ENCODE data around the gene VMP1.
A peak's percentile ranks its signal among the peaks of the same experiment; 100 is the strongest.

The VMP1 gene

GRCh38 chr17:59684967-59685366 lies 22.5 kb upstream of the VMP1 start:
- H3K36me3 ChIP-seq (ENCODE audit: control insufficient read depth, insufficient read depth, low read length), result peaks cover 90% of the 10 kb centered on the region
- H3K4me1 ChIP-seq (ENCODE audit: control insufficient read depth, insufficient read depth, low read length, poor library complexity, severe bottlenecking), result no peaks in the 10 kb centered on the region
- H3K9me3 ChIP-seq (ENCODE audit: control insufficient read depth, low read length), result no peaks in the 10 kb centered on the region
- H3K27ac ChIP-seq (ENCODE audit: low read depth, low read length, severe bottlenecking), result no peak overlapping the region
- 88 to 97% methylated on average over 4 to 5 of the region's 6 CpGs for WGBS, 2 experiments (ENCODE audit: insufficient coverage in 2 of 2)
- H3K4me3 ChIP-seq (ENCODE audit: extremely low read depth, insufficient read depth, low read length, poor library complexity, severe bottlenecking), result no peak overlapping the region

DNA sequence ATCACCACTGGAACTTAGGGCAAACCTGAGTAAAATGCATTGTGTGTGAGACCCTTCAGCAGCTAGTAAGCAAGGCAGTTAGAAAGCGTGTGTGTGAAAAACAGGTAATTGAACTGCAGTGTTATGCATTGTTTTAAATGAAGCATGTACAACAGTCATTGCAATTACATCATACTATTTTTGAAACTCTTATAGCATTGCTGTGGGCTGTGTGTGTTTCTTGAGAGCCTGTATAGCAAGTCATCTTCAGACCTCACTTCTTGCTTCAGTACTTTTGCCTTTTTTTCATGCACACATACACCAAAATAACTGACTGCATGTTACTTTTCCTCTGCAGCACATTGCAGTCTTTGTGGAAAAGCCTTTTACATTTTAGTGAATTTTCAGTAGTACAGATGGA lies 19.4 kb upstream of the VMP1 start:
- Histone ChIP-seq H3K4me1 (ENCODE audit: control insufficient read depth, insufficient read depth, low read length, poor library complexity, severe bottlenecking) (no peaks in the 10 kb centered on the region), H3K4me3 (ENCODE audit: extremely low read depth, insufficient read depth, low read length, poor library complexity, severe bottlenecking) (no peak overlapping the region), H3K27ac (ENCODE audit: low read depth, low read length, severe bottlenecking) (no peak overlapping the region), H3K36me3 (ENCODE audit: control insufficient read depth, insufficient read depth, low read length) (peaks cover 95% of the 10 kb centered on the region), H3K9me3 (ENCODE audit: control insufficient read depth, low read length) (no peaks in the 10 kb centered on the region)
- 89% methylated on average over 1 of the region's 1 CpG; no CpG with 5 or more reads in 1 of the 2 experiments for WGBS, 2 experiments (ENCODE audit: insufficient coverage in 2 of 2)

DNA sequence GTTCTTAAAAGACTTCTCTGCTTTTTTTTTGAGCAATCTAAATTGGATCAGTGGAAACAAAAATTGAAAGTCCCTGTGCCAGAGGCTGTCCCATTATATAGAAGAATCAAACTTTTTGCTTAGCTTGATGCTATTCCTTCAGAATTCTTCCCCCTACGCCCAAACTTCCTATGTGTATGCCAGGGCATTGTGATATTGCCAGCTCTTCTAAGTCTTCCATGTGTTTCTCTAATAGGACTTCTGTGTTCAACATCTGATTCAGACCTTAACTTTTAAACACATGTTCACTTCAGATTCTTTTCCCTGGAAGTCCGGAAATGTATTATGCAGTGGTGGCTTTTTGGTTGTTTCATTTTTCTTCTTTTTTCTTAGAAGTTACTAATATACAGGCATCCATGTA lies 19.0 kb upstream of the VMP1 start:
- H3K36me3 ChIP-seq (ENCODE audit: control insufficient read depth, insufficient read depth, low read length), result peaks cover 95% of the 10 kb centered on the region
- H3K27ac ChIP-seq (ENCODE audit: low read depth, low read length, severe bottlenecking), result no peak overlapping the region
- H3K4me3 ChIP-seq (ENCODE audit: extremely low read depth, insufficient read depth, low read length, poor library complexity, severe bottlenecking), result no peak overlapping the region
- H3K9me3 ChIP-seq (ENCODE audit: control insufficient read depth, low read length), result no peaks in the 10 kb centered on the region
- H3K4me1 ChIP-seq (ENCODE audit: control insufficient read depth, insufficient read depth, low read length, poor library complexity, severe bottlenecking), result no peaks in the 10 kb centered on the region
- WGBS, 2 experiments (ENCODE audit: insufficient coverage in 2 of 2), result 100% methylated on average over 1 of the region's 2 CpGs

- 95 to 97% methylated on average over 7 of the region's 7 CpGs for WGBS, 2 experiments (ENCODE audit: insufficient coverage in 2 of 2)
- H3K27ac ChIP-seq (ENCODE audit: low read depth, low read length, severe bottlenecking), result no peak overlapping the region
- peaks cover 91% of the 10 kb centered on the region for H3K36me3 ChIP-seq (ENCODE audit: control insufficient read depth, insufficient read depth, low read length)
- no peaks in the 10 kb centered on the region for H3K4me1 ChIP-seq (ENCODE audit: control insufficient read depth, insufficient read depth, low read length, poor library complexity, severe bottlenecking)
- H3K4me3 ChIP-seq (ENCODE audit: extremely low read depth, insufficient read depth, low read length, poor library complexity, severe bottlenecking), result no peak overlapping the region
- H3K9me3 ChIP-seq (ENCODE audit: control insufficient read depth, low read length), result no peaks in the 10 kb centered on the region
Observed at GRCh38 chr17:59693582-59693981, 13.9 kb upstream of the VMP1 start.

GRCh38 chr17:59694344-59694743 lies 13.1 kb upstream of the VMP1 start:
- no peaks in the 10 kb centered on the region for H3K4me1 ChIP-seq (ENCODE audit: control insufficient read depth, insufficient read depth, low read length, poor library complexity, severe bottlenecking)
- H3K4me3 ChIP-seq (ENCODE audit: extremely low read depth, insufficient read depth, low read length, poor library complexity, severe bottlenecking), result no peak overlapping the region
- no peaks in the 10 kb centered on the region for H3K9me3 ChIP-seq (ENCODE audit: control insufficient read depth, low read length)
- no peak overlapping the region for H3K27ac ChIP-seq (ENCODE audit: low read depth, low read length, severe bottlenecking)
- H3K36me3 ChIP-seq (ENCODE audit: control insufficient read depth, insufficient read depth, low read length), result peaks cover 93% of the 10 kb centered on the region
- 100% methylated on average over 1 of the region's 2 CpGs for WGBS, 2 experiments (ENCODE audit: insufficient coverage in 2 of 2)

GRCh38 chr17:59695945-59696681 lies 11.3 kb upstream of the VMP1 start:
- 75% methylated on average over 1 of the region's 3 CpGs; no CpG with 5 or more reads in 1 of the 2 experiments for WGBS, 2 experiments (ENCODE audit: insufficient coverage in 2 of 2)
- H3K27ac ChIP-seq (ENCODE audit: low read depth, low read length, severe bottlenecking), result peak overlapping the region; percentile 23

GRCh38 chr17:59696682-59697277 lies 10.7 kb upstream of the VMP1 start:
- no peaks in the 10 kb centered on the region for H3K4me1 ChIP-seq (ENCODE audit: control insufficient read depth, insufficient read depth, low read length, poor library complexity, severe bottlenecking)
- 90% methylated on average over 2 of the region's 2 CpGs; no CpG with 5 or more reads in 1 of the 2 experiments for WGBS, 2 experiments (ENCODE audit: insufficient coverage in 2 of 2)
- no peaks in the 10 kb centered on the region for H3K9me3 ChIP-seq (ENCODE audit: control insufficient read depth, low read length)
- no peak overlapping the region for H3K4me3 ChIP-seq (ENCODE audit: extremely low read depth, insufficient read depth, low read length, poor library complexity, severe bottlenecking)
- H3K27ac ChIP-seq (ENCODE audit: low read depth, low read length, severe bottlenecking), result no peak overlapping the region
- H3K36me3 ChIP-seq (ENCODE audit: control insufficient read depth, insufficient read depth, low read length), result peaks cover 94% of the 10 kb centered on the region

More at GRCh38 chr17:59695945-59696681, 11.3 kb upstream of the VMP1 start:
- H3K4me3 ChIP-seq (ENCODE audit: extremely low read depth, insufficient read depth, low read length, poor library complexity, severe bottlenecking), result no peak overlapping the region
- no peaks in the 10 kb centered on the region for H3K9me3 ChIP-seq (ENCODE audit: control insufficient read depth, low read length)
- H3K36me3 ChIP-seq (ENCODE audit: control insufficient read depth, insufficient read depth, low read length), result peaks cover 94% of the 10 kb centered on the region
- H3K4me1 ChIP-seq (ENCODE audit: control insufficient read depth, insufficient read depth, low read length, poor library complexity, severe bottlenecking), result no peaks in the 10 kb centered on the region

- Histone ChIP-seq H3K27ac (ENCODE audit: low read depth, low read length, severe bottlenecking) (no peak overlapping the region), H3K4me1 (ENCODE audit: control insufficient read depth, insufficient read depth, low read length, poor library complexity, severe bottlenecking) (no peaks in the 10 kb centered on the region), H3K9me3 (ENCODE audit: control insufficient read depth, low read length) (no peaks in the 10 kb centered on the region), H3K36me3 (ENCODE audit: control insufficient read depth, insufficient read depth, low read length) (peaks cover 92% of the 10 kb centered on the region), H3K4me3 (ENCODE audit: extremely low read depth, insufficient read depth, low read length, poor library complexity, severe bottlenecking) (no peak overlapping the region)
- WGBS, 2 experiments (ENCODE audit: insufficient coverage in 2 of 2), result 100% methylated on average over 1 to 2 of the region's 4 CpGs
Observed at GRCh38 chr17:59698143-59698542, 9.3 kb upstream of the VMP1 start.

DNA sequence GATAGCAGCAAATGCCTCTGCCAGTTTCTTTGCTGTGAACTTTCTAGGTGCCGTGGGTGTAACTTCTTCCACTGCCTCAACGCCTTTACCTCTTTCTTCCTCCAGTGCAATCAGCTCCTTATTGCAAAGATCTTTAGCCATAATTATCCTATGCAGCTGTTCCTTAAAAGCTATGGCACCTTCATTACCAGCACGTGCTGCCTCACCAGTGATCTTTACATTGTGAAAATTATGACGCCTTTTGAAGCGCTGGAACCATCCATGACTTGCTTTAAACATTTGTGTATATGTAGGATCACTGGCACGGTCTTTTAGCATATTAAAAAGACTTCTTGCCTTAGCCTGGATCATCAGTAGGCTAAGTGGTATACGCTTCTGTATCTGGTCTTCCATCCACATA lies 8.2 kb upstream of the VMP1 start:
- Histone ChIP-seq H3K9me3 (ENCODE audit: control insufficient read depth, low read length) (no peaks in the 10 kb centered on the region), H3K4me3 (ENCODE audit: extremely low read depth, insufficient read depth, low read length, poor library complexity, severe bottlenecking) (no peak overlapping the region), H3K4me1 (ENCODE audit: control insufficient read depth, insufficient read depth, low read length, poor library complexity, severe bottlenecking) (no peaks in the 10 kb centered on the region), H3K27ac (ENCODE audit: low read depth, low read length, severe bottlenecking) (no peak overlapping the region), H3K36me3 (ENCODE audit: control insufficient read depth, insufficient read depth, low read length) (peaks cover 89% of the 10 kb centered on the region)
- 96 to 98% methylated on average over 5 to 6 of the region's 7 CpGs for WGBS, 2 experiments (ENCODE audit: insufficient coverage in 2 of 2)

- H3K27ac ChIP-seq (ENCODE audit: low read depth, low read length, severe bottlenecking), result no peak overlapping the region
- no peaks in the 10 kb centered on the region for H3K4me1 ChIP-seq (ENCODE audit: control insufficient read depth, insufficient read depth, low read length, poor library complexity, severe bottlenecking)
- no peak overlapping the region for H3K4me3 ChIP-seq (ENCODE audit: extremely low read depth, insufficient read depth, low read length, poor library complexity, severe bottlenecking)
- WGBS, 2 experiments (ENCODE audit: insufficient coverage in 2 of 2), result 100% methylated on average over 2 to 5 of the region's 6 CpGs
- H3K9me3 ChIP-seq (ENCODE audit: control insufficient read depth, low read length), result no peaks in the 10 kb centered on the region
- H3K36me3 ChIP-seq (ENCODE audit: control insufficient read depth, insufficient read depth, low read length), result peaks cover 89% of the 10 kb centered on the region
Observed at GRCh38 chr17:59699786-59700185, 7.7 kb upstream of the VMP1 start.

DNA sequence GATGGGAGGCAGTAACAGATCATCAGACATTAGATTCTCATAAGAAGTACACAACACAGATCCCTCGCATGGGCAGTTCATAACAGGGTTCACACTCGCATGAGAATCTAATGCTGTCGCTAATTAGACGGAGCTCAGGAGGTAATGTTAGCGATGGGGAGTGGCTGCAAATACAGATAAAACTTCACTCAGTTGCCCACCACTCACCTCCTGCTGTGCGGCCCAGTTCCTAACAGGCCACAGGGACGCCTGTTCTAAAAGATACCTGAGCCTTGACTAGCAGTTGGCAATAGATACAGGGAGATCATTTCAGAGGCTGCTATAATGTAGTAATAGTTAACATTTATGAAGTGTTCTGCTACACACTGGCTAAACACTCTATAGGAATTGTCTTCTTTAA lies 5.2 kb upstream of the VMP1 start:
- Histone ChIP-seq H3K36me3 (ENCODE audit: control insufficient read depth, insufficient read depth, low read length) (peaks cover 72% of the 10 kb centered on the region), H3K4me1 (ENCODE audit: control insufficient read depth, insufficient read depth, low read length, poor library complexity, severe bottlenecking) (peaks cover 3% of the 10 kb centered on the region), H3K9me3 (ENCODE audit: control insufficient read depth, low read length) (no peaks in the 10 kb centered on the region), H3K4me3 (ENCODE audit: extremely low read depth, insufficient read depth, low read length, poor library complexity, severe bottlenecking) (no peak overlapping the region), H3K27ac (ENCODE audit: low read depth, low read length, severe bottlenecking) (no peak overlapping the region)
- 80 to 100% methylated on average over 1 to 2 of the region's 7 CpGs for WGBS, 2 experiments (ENCODE audit: insufficient coverage in 2 of 2)
